HepG2 (cell line): ENCODE measurements around the gene PSIP1. TPM values are rescaled to one million over a fixed set of nuclear protein-coding genes. Genes with fewer than 3 reads are reported as not detected.

Source experiments
- ATF7 ChIP-seq, 2 experiments: fragments of 450-650 bp in 1 of 2; sonication (generic) in 1 of 2; formaldehyde crosslinking in 1 of 2; IDR thresholded peaks; 2 replicates each; pipeline versions ENCODE4 v1.4.0 to v1.6.1; 2016 to 2020; ENCODE audit warnings: antibody characterized with exemption in 1 of 2, mild to moderate bottlenecking in 1 of 2, missing genetic modification reagents in 1 of 2
- ATF7-NPFF ChIP-seq: sonication (generic); formaldehyde crosslinking; IDR thresholded peaks from 2 replicates; pipeline ENCODE4 v1.8.1; 2023; ENCODE audit warnings: mild to moderate bottlenecking, low read depth, missing genetic modification reagents, moderate library complexity
- CBX1 ChIP-seq: IDR thresholded peaks from one replicate; pipeline ENCODE4 v1.6.1; 2016; ENCODE audit warnings: antibody characterized with exemption, low read depth
- ERF ChIP-seq: IDR thresholded peaks from 2 replicates; pipeline ENCODE4 v1.6.1; 2018; ENCODE audit warnings: missing biosample characterization, missing genetic modification reagents
- GABPA ChIP-seq, 2 experiments: IDR thresholded peaks; 2 replicates each; pipeline ENCODE4 v1.6.1; 2011 to 2016; ENCODE audit warnings: low read depth in 2 of 2, low read length in 1 of 2, missing biosample characterization in 1 of 2, missing genetic modification characterization in 1 of 2
- PHF20 ChIP-seq: sonication (generic); formaldehyde crosslinking; IDR thresholded peaks from 2 replicates; pipeline ENCODE4 v1.5.0; 2020; ENCODE audit warnings: mild to moderate bottlenecking, missing genetic modification reagents
- PITX1 ChIP-seq: sonication (generic); formaldehyde crosslinking; IDR thresholded peaks from 2 replicates; pipeline ENCODE4 v1.5.1; 2020; ENCODE audit warnings: mild to moderate bottlenecking, missing genetic modification reagents
- ZBTB3 ChIP-seq: sonication (generic); formaldehyde crosslinking; IDR thresholded peaks from 2 replicates; pipeline ENCODE4 v1.4.0; 2020; ENCODE audit warnings: low read depth, mild to moderate bottlenecking, moderate library complexity, missing genetic modification reagents, borderline replicate concordance
- ZFAT ChIP-seq: sonication (generic); formaldehyde crosslinking; conservative IDR thresholded peaks from 2 replicates; pipeline ENCODE4 v1.8.1; 2023; ENCODE audit warnings: missing genetic modification reagents, inconsistent platforms
- ZIK1 ChIP-seq: sonication (generic); formaldehyde crosslinking; IDR thresholded peaks from 2 replicates; pipeline ENCODE4 v1.5.0; 2020; ENCODE audit warnings: mild to moderate bottlenecking, low read depth, missing genetic modification reagents, borderline replicate concordance
- ZNF180 ChIP-seq: sonication (generic); formaldehyde crosslinking; IDR thresholded peaks from 2 replicates; pipeline ENCODE4 v1.4.0; 2020; ENCODE audit warnings: low read depth, missing genetic modification reagents, borderline replicate concordance
- ZNF256 ChIP-seq: sonication (generic); formaldehyde crosslinking; conservative IDR thresholded peaks from 2 replicates; pipeline ENCODE4 v1.4.0; 2020; ENCODE audit warnings: missing genetic modification reagents
- ZNF550 ChIP-seq: sonication (generic); formaldehyde crosslinking; IDR thresholded peaks from 2 replicates; pipeline ENCODE4 v1.4.0; 2020; ENCODE audit warnings: mild to moderate bottlenecking, missing genetic modification reagents, borderline replicate concordance
- ZNF589 ChIP-seq: sonication (generic); formaldehyde crosslinking; conservative IDR thresholded peaks from 2 replicates; pipeline ENCODE4 v1.8.0; 2022; ENCODE audit warnings: mild to moderate bottlenecking, moderate library complexity, missing genetic modification reagents
- ZNF782 ChIP-seq: sonication (generic); formaldehyde crosslinking; IDR thresholded peaks from 2 replicates; pipeline ENCODE4 v1.4.0; 2020; ENCODE audit warnings: missing genetic modification reagents, mild to moderate bottlenecking, borderline replicate concordance
- ZNF850 ChIP-seq: sonication (generic); formaldehyde crosslinking; conservative IDR thresholded peaks from 2 replicates; pipeline ENCODE4 v1.9.0; 2021; ENCODE audit warnings: mild to moderate bottlenecking, missing genetic modification reagents
- ZSCAN29 ChIP-seq: sonication (generic); formaldehyde crosslinking; conservative IDR thresholded peaks from 2 replicates; pipeline ENCODE4 v1.4.0; 2020; ENCODE audit warnings: mild to moderate bottlenecking, missing genetic modification reagents
- polyA plus RNA-seq, 8 experiments: library from polyadenylated mRNA; depleted of rRNA in 3 of 8; stranded (reverse) in 7 of 8; unstranded in 1 of 8; fragments of >200 nt; fragmentation: Illumina TruSeq in 4 of 8; extraction: Trizol in 4 of 8; gene quantifications; 2 replicates each; pipeline versions ENCODE4 v1.2.1 to v1.2.3, GENCODE V29; 2011 to 2016; ENCODE audit warnings: low read depth in 4 of 8, missing spikeins in 1 of 8, mixed read lengths in 1 of 8; ENCODE audit not compliant: insufficient read depth in 1 of 8
- total RNA-seq, 5 experiments: library from RNA; depleted of rRNA; stranded (reverse); fragments of >200 nt; fragmentation: Illumina TruSeq; extraction: Trizol; gene quantifications; 2 replicates each; pipeline ENCODE4 v1.2.3, GENCODE V29; 2016; ENCODE audit warnings: low read depth in 1 of 5
- TF ChIP-seq, protein P1 (sequence below): sonication (generic); formaldehyde crosslinking; IDR thresholded peaks from 2 replicates; pipeline ENCODE4 v1.4.0; 2020; ENCODE audit warnings: missing genetic modification reagents
- TF ChIP-seq, protein P2 (sequence below), 2 experiments: sonication (generic) in 1 of 2; formaldehyde crosslinking in 1 of 2; IDR thresholded peaks; 2 replicates each; pipeline versions ENCODE4 v1.4.0 to v1.6.1; 2018 to 2020; ENCODE audit warnings: missing genetic modification reagents in 2 of 2, borderline replicate concordance in 1 of 2, low read depth in 1 of 2, mild to moderate bottlenecking in 1 of 2, missing biosample characterization in 1 of 2
- TF ChIP-seq, protein P3 (sequence below): sonication (generic); formaldehyde crosslinking; conservative IDR thresholded peaks from 2 replicates; pipeline ENCODE4 v1.8.0; 2022; ENCODE audit warnings: mild to moderate bottlenecking, moderate library complexity, missing genetic modification reagents

PSIP1 gene
- total and polyA plus RNA-seq, 2 of the 13 experiments (the other 11 are each of a cell fraction or from before 2014, with no cell fraction given), result 12.6 to 46.4 TPM

DNA sequence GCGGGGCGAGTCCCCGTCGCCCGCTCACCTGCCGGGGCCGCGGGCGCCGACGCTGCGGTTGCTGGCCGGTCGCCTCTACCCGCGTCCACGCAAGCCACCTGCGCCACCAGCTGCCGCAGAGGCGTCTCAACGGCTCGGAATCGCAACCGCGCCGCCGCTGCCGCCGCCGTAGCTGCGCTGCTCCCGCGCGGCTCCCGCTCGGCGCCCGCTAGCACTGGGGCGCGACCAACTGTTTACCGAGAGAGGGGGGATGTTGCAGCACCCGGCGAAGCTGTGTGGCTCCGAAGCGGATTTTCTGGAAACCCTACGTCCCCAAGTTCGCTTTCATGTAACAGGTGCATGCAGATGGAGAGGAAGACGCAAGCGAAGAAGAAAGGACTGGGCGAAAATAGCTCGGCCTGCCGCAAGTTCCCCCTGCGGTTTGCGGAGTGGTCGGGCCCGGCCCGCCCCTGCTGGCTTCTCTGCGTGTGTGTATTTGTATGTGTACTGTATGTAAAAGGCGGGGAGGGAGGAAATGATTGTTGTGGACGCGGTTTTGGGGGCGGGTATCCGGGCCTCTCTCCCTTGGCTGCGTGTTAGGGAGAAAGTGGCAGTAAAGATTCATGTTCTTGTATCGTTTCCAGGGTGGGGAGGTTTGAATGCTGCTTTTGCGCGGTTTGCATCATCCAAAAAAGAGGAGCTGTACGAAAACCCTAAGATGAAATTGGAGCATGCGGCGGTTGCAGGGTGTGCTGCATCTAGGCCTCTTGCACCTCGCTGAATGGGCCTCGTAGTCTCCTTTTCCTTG lies at the start of gene PSIP1 (continued):
- TF ChIP-seq, protein P1, sequence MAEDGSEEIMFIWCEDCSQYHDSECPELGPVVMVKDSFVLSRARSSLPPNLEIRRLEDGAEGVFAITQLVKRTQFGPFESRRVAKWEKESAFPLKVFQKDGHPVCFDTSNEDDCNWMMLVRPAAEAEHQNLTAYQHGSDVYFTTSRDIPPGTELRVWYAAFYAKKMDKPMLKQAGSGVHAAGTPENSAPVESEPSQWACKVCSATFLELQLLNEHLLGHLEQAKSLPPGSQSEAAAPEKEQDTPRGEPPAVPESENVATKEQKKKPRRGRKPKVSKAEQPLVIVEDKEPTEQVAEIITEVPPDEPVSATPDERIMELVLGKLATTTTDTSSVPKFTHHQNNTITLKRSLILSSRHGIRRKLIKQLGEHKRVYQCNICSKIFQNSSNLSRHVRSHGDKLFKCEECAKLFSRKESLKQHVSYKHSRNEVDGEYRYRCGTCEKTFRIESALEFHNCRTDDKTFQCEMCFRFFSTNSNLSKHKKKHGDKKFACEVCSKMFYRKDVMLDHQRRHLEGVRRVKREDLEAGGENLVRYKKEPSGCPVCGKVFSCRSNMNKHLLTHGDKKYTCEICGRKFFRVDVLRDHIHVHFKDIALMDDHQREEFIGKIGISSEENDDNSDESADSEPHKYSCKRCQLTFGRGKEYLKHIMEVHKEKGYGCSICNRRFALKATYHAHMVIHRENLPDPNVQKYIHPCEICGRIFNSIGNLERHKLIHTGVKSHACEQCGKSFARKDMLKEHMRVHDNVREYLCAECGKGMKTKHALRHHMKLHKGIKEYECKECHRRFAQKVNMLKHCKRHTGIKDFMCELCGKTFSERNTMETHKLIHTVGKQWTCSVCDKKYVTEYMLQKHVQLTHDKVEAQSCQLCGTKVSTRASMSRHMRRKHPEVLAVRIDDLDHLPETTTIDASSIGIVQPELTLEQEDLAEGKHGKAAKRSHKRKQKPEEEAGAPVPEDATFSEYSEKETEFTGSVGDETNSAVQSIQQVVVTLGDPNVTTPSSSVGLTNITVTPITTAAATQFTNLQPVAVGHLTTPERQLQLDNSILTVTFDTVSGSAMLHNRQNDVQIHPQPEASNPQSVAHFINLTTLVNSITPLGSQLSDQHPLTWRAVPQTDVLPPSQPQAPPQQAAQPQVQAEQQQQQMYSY, result peak; percentile 24; the same call in 1 of the 2 replicates
- no peak for TF ChIP-seq ZFAT (CRISPR knock-in tag)
- TF ChIP-seq ZNF589 (CRISPR knock-in tag), result 0 out of 2 replicates have a peak, but pooled peaks have one; percentile 58
- no peak for TF ChIP-seq CBX1
- no peak for TF ChIP-seq ZBTB3 (CRISPR knock-in tag)
- TF ChIP-seq ZNF850, result no peak
- TF ChIP-seq PITX1 (CRISPR knock-in tag), result peak; percentile 38; the same call in 1 of the 2 replicates
- TF ChIP-seq ERF (CRISPR knock-in tag), result peak; percentile 48; the same call in 1 of the 2 replicates
- TF ChIP-seq, protein P2, sequence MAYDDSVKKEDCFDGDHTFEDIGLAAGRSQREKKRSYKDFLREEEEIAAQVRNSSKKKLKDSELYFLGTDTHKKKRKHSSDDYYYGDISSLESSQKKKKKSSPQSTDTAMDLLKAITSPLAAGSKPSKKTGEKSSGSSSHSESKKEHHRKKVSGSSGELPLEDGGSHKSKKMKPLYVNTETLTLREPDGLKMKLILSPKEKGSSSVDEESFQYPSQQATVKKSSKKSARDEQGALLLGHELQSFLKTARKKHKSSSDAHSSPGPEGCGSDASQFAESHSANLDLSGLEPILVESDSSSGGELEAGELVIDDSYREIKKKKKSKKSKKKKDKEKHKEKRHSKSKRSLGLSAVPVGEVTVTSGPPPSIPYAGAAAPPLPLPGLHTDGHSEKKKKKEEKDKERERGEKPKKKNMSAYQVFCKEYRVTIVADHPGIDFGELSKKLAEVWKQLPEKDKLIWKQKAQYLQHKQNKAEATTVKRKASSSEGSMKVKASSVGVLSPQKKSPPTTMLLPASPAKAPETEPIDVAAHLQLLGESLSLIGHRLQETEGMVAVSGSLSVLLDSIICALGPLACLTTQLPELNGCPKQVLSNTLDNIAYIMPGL (CRISPR knock-in tag; IDR thresholded peaks at IDR 0.05; ENCODE audit: borderline replicate concordance in 1 of 2, low read depth in 1 of 2), result peak; percentile 76 to 86
- TF ChIP-seq PHF20 (CRISPR knock-in tag), result 0 out of 2 replicates have a peak, but pooled peaks have one; percentile 47
- peak; percentile 88 for TF ChIP-seq ATF7-NPFF
- TF ChIP-seq, protein P3, sequence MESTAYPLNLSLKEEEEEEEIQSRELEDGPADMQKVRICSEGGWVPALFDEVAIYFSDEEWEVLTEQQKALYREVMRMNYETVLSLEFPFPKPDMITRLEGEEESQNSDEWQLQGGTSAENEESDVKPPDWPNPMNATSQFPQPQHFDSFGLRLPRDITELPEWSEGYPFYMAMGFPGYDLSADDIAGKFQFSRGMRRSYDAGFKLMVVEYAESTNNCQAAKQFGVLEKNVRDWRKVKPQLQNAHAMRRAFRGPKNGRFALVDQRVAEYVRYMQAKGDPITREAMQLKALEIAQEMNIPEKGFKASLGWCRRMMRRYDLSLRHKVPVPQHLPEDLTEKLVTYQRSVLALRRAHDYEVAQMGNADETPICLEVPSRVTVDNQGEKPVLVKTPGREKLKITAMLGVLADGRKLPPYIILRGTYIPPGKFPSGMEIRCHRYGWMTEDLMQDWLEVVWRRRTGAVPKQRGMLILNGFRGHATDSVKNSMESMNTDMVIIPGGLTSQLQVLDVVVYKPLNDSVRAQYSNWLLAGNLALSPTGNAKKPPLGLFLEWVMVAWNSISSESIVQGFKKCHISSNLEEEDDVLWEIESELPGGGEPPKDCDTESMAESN (CRISPR knock-in tag), result peak; percentile 80
- peak; percentile 48; the same call in 1 of the 2 replicates for TF ChIP-seq ZNF782
- 0 out of 2 replicates have a peak, but pooled peaks have one; percentile 10 for TF ChIP-seq ZNF256 (CRISPR knock-in tag)
- no peak for TF ChIP-seq GABPA (IDR thresholded peaks at IDR 0.05; ENCODE audit: low read depth, low read length)
- TF ChIP-seq GABPA (CRISPR knock-in tag; IDR thresholded peaks at IDR 0.05; ENCODE audit: low read depth), result peak; percentile 25; the same call in 1 of the 2 replicates
- TF ChIP-seq ZSCAN29 (CRISPR knock-in tag), result peak; percentile 90; the same call in 1 of the 2 replicates
- TF ChIP-seq ZNF180 (CRISPR knock-in tag), result peak; percentile 70; the same call in 1 of the 2 replicates
- peak; percentile 91 for TF ChIP-seq ATF7 (IDR thresholded peaks at IDR 0.05)
- no peak for TF ChIP-seq ATF7 (CRISPR knock-in tag; IDR thresholded peaks at IDR 0.05)
- 0 out of 2 replicates have a peak, but pooled peaks have one; percentile 31 for TF ChIP-seq ZIK1 (CRISPR knock-in tag)
- no peak for TF ChIP-seq ZNF550 (CRISPR knock-in tag)
